GM12878 (cell line): ENCODE results near the gene CRYGA. TPM values are rescaled to one million over a fixed set of nuclear protein-coding genes. Genes with fewer than 3 reads are reported as not detected.

Source experiments
- ATAC-seq: fragments of 200-7000 bp; cut with Tn5 transposase; 3 replicates; pipeline ENCODE4 v1.9.1; 2020; ENCODE audit warnings: mild to moderate bottlenecking, moderate library complexity
- BruUV-seq: library from RNA; stranded (reverse); fragments of 400-500 nt; replicated peaks from 2 replicates; lab custom pipeline; 2021; lab: Mats Ljungman, UMichigan
- CTCF ChIA-PET: fragments of 300-600 bp; sonication (Branson Sonifier 250); formaldehyde crosslinking; extraction: SDS; loops from one replicate; lab custom pipeline; 2021; ENCODE audit warnings: inconsistent platforms; lab: Yijun Ruan, JAX
- POLR2A ChIA-PET: fragments of 350-600 bp; formaldehyde crosslinking; extraction: SDS; loops from one replicate; lab custom pipeline; 2021; ENCODE audit warnings: inconsistent platforms; lab: Charles Lee
- RAD21 ChIA-PET: fragments of 300-600 bp; sonication (Branson Sonifier 250); formaldehyde crosslinking; loops from one replicate; lab custom pipeline; 2023; ENCODE audit warnings: antibody characterized with exemption; ENCODE audit not compliant: unreplicated experiment; lab: Charles Lee
- SMC1A ChIA-PET: fragments of 300-600 bp; sonication (Branson Sonifier 250); formaldehyde crosslinking; loops from one replicate; lab custom pipeline; 2023; ENCODE audit not compliant: unreplicated experiment, uncharacterized antibody; lab: Charles Lee
- DNase-seq: peaks from one replicate; pipeline ENCODE4 v3.0.0-alpha.2; 2011; ENCODE audit warnings: low read depth, low spot score
- FAIRE-seq: peaks from 3 replicates; lab custom pipeline; 2011; peaks lifted over from hg19 to GRCh38; lab: Jason Lieb, UNC
- H2AFZ ChIP-seq: 2 replicates; pipeline ENCODE4 v1.6.0; 2011; ENCODE audit warnings: low read depth, low read length, control low read depth; ENCODE audit not compliant: control insufficient read depth
- H3K27ac ChIP-seq: 2 replicates; pipeline ENCODE4 v1.5.1; 2011; ENCODE audit warnings: control low read depth; ENCODE audit not compliant: control insufficient read depth, insufficient read depth
- H3K27me3 ChIP-seq, 2 experiments: replicated peaks in 1 of 2; 2 replicates each; pipeline versions ENCODE4 v1.6.0 to v1.6.1; 2011; ENCODE audit warnings: low read length in 1 of 2; ENCODE audit not compliant: control insufficient read depth in 2 of 2, insufficient read depth in 2 of 2
- H3K36me3 ChIP-seq, 2 experiments: 2 replicates each; pipeline ENCODE4 v1.5.1; 2011; ENCODE audit warnings: low read length in 1 of 2; ENCODE audit not compliant: control insufficient read depth in 2 of 2, insufficient read depth in 2 of 2
- H3K4me1 ChIP-seq: 2 replicates; pipeline ENCODE4 v1.6.1; 2011; ENCODE audit warnings: mild to moderate bottlenecking, low read length, moderate library complexity, mixed read lengths; ENCODE audit not compliant: control insufficient read depth, insufficient read depth
- H3K4me2 ChIP-seq: 2 replicates; pipeline ENCODE4 v1.6.0; 2011; ENCODE audit warnings: control low read depth; ENCODE audit not compliant: control insufficient read depth, insufficient read depth
- H3K4me3 ChIP-seq: fragments of 200-600 bp; sonication (generic); 2 replicates; pipeline ENCODE4 v1.5.1; 2016
- H3K79me2 ChIP-seq: 2 replicates; pipeline ENCODE4 v1.6.0; 2011; ENCODE audit warnings: low read length; ENCODE audit not compliant: control insufficient read depth, insufficient read depth
- H3K9ac ChIP-seq: 2 replicates; pipeline ENCODE4 v1.8.0; 2011; ENCODE audit warnings: low read length, control low read depth, mixed read lengths; ENCODE audit not compliant: control insufficient read depth, insufficient read depth
- H3K9me3 ChIP-seq: replicated peaks from 3 replicates; pipeline ENCODE4 v1.5.1; 2011; ENCODE audit warnings: mild to moderate bottlenecking, low read length; ENCODE audit not compliant: control insufficient read depth, insufficient read depth
- H4K20me1 ChIP-seq: 2 replicates; pipeline ENCODE4 v1.6.0; 2011; ENCODE audit not compliant: control insufficient read depth, insufficient read depth
- EP300 ChIP-seq, 2 experiments: fragments of 150-350 bp in 1 of 2; IDR thresholded peaks; 2 replicates each; pipeline ENCODE4 v1.6.1; 2011 to 2012; ENCODE audit warnings: low read depth in 2 of 2, low read length in 2 of 2, borderline replicate concordance in 1 of 2, improper control_type of control experiment in 1 of 2, inconsistent platforms in 1 of 2; ENCODE audit not compliant: control insufficient read depth in 1 of 2
- FOXM1 ChIP-seq: IDR thresholded peaks from 2 replicates; pipeline ENCODE4 v1.6.1; 2012; ENCODE audit warnings: low read depth, mild to moderate bottlenecking, inconsistent platforms, low read length, moderate library complexity
- GATAD2B ChIP-seq: fragments of 450-650 bp; conservative IDR thresholded peaks from 2 replicates; pipeline ENCODE4 v1.6.1; 2017; ENCODE audit warnings: low read depth, mild to moderate bottlenecking, moderate library complexity
- HCFC1 ChIP-seq: fragments of 150-350 bp; IDR thresholded peaks from 2 replicates; pipeline ENCODE4 v1.6.1; 2014; ENCODE audit warnings: low read length
- PKNOX1 ChIP-seq: fragments of 450-650 bp; IDR thresholded peaks from 2 replicates; pipeline ENCODE4 v1.6.1; 2016; ENCODE audit warnings: mild to moderate bottlenecking
- POLR2A ChIP-seq: IDR thresholded peaks from 2 replicates; pipeline ENCODE4 v1.6.1; 2011; ENCODE audit warnings: low read depth, mild to moderate bottlenecking, low read length
- POLR2AphosphoS2 ChIP-seq: IDR thresholded peaks from 2 replicates; pipeline ENCODE4 v1.6.1; 2011; ENCODE audit warnings: low read depth, mild to moderate bottlenecking, low read length, improper control_type of control experiment, moderate library complexity
- SREBF1 ChIP-seq: IDR thresholded peaks from 2 replicates; pipeline ENCODE4 v1.6.1; 2012; ENCODE audit warnings: mild to moderate bottlenecking, low read length
- ZNF24 ChIP-seq: fragments of 450-650 bp; IDR thresholded peaks from 2 replicates; pipeline ENCODE4 v1.6.1; 2017; ENCODE audit warnings: antibody characterized with exemption, mild to moderate bottlenecking
- in situ Hi-C: fragments of 300-500 bp; cut with MboI; formaldehyde crosslinking; loops from 9 replicates; pipeline ENCODE4 v1.14.3; 2018; ENCODE audit warnings: mixed read lengths
- intact Hi-C: fragments of 100-400 bp; cut with micrococcal nuclease; formaldehyde crosslinking; loops from one replicate; pipeline ENCODE4 v1.14.2; 2022; ENCODE audit not compliant: unreplicated experiment
- polyA plus RNA-seq, 11 experiments: library from polyadenylated mRNA; depleted of rRNA in 4 of 11; unstranded in 6 of 11; stranded (reverse) in 5 of 11; fragments of >200 nt; fragmentation: Nextera tagmentation in 4 of 11; fragmentation: Illumina TruSeq in 1 of 11; extraction: Ambion mirVana in 4 of 11; extraction: Trizol in 1 of 11; gene quantifications; 1 replicate in 1 of 11; 2 replicates in 10 of 11; pipeline versions ENCODE4 v1.2.1 to v1.2.3, GENCODE V29; 2011 to 2016; ENCODE audit warnings: inconsistent platforms in 2 of 11, missing spikeins in 2 of 11, low read depth in 1 of 11
- total RNA-seq, 4 experiments: library from RNA; depleted of rRNA in 3 of 4; stranded (reverse); fragments of >200 nt in 3 of 4; fragmentation: Illumina TruSeq in 1 of 4; extraction: Trizol in 1 of 4; gene quantifications; 2 replicates each; pipeline versions ENCODE4 v1.2.1 to v1.2.3, GENCODE V29; 2013 to 2021

The CRYGA gene
- total and polyA plus RNA-seq, 10 of the 15 experiments (the other 5 are each of a cell fraction or from before 2014, with no cell fraction given) = not detected

- intact Hi-C loops (no loop called here), in situ Hi-C loops (no loop called here)
- Histone ChIP-seq H3K4me2 (no peak overlapping the region), H2AFZ (no peak overlapping the region), H3K9ac (no peak overlapping the region), H3K4me3 (no peak overlapping the region), H3K36me3 (no peaks in the 10 kb centered on the region), H4K20me1 (no peaks in the 10 kb centered on the region), H3K27me3 (no peaks in the 10 kb centered on the region; a peak in 2 of 4 replicates), H3K4me1 (no peaks in the 10 kb centered on the region), H3K9me3 (no peaks in the 10 kb centered on the region), H3K27ac (no peak overlapping the region), H3K79me2 (no peaks in the 10 kb centered on the region)
- ChIA-PET POLR2A (no interaction called here), RAD21 (interaction anchor here (0.6 kb wide), 1 partner anchor 824 kb away, joined by 3 read pairs; no protein-coding TSS in a partner anchor), CTCF (interaction anchor here (1.1 kb wide), 1 partner anchor 11 kb away, joined by 4 read pairs; no protein-coding TSS in a partner anchor), SMC1A (interaction anchor here (0.7 kb wide), 1 partner anchor 229 kb away, joined by 3 read pairs; no protein-coding TSS in a partner anchor)
- FAIRE-seq = no peak
- no peak for ATAC-seq
- no peak for TF ChIP-seq HCFC1
- TF ChIP-seq POLR2AphosphoS2 = no peak
- no peak for TF ChIP-seq ZNF24
- no peak for TF ChIP-seq EP300 (IDR thresholded peaks at IDR 0.05; ENCODE audit: borderline replicate concordance in 1 of 2, control insufficient read depth in 1 of 2, low read depth in 2 of 2, low read length in 2 of 2)
- no peak for TF ChIP-seq PKNOX1
- no peak for TF ChIP-seq SREBF1
- no peak for TF ChIP-seq POLR2A
- TF ChIP-seq GATAD2B = no peak
- TF ChIP-seq FOXM1 = no peak
- BruUV-seq = no TSS peak
- DNase-seq = no peak
Observed at GRCh38 chr2:208153156-208153555, 10.2 kb downstream of the CRYGA start.
